Activated CD8-positive, alpha-beta memory T cell treated with anti-CD3 and anti-CD28 coated beads for 24 hours (primary cell): ENCODE results near the gene PRKAG2.
"Not testable (repeated sequence)": the region's sequence is repeated elsewhere in the genome, so short reads cannot be mapped to it uniquely, and the experiment has no call there.

Experiments
- DNase-seq: peaks from one replicate; pipeline ENCODE4 v3.0.0-alpha.2; 2020

Gene PRKAG2

DNA sequence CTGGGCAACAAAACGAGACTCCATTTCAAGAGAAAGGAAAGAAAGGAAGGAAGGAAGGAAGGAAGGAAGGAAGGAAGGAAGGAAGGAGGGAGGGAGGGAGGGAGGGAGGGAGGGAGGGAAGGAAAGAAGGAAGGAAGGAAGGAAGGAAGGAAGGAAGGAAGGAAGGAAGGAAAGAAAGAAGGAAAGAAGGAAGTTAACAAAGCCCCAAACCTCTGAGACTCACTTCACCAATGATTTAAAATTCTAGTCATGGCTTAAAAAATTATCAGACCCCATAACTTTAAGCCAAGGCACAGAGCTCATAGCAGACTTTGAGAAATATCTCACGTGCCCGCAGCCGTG is 94.7 kb downstream of the PRKAG2 start:
- DNase-seq = not testable (repeated sequence)

GRCh38 chr7:151781161-151781845 is 95.6 kb downstream of the PRKAG2 start:
- DNase-seq = no peak

DNA sequence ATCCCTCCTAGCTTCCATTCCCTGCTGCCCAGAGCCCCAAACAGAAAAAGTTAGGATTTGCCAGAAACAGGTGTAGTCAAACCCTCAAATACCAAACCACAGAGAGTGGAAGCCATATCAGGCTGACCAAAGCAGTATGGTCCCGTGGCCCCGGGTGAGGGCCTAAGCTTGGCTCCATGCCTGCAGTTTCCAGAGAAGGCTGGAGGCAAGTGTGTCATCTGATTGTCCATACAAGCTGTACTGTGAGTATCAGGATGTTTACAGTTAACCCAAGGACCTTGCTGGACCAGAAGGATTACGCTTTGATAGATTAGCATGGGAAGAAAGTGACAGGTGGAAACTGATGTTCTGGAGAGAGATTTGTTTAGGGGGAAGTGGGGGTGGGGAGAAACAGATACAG is 96.3 kb downstream of the PRKAG2 start:
- no peak for DNase-seq

DNA sequence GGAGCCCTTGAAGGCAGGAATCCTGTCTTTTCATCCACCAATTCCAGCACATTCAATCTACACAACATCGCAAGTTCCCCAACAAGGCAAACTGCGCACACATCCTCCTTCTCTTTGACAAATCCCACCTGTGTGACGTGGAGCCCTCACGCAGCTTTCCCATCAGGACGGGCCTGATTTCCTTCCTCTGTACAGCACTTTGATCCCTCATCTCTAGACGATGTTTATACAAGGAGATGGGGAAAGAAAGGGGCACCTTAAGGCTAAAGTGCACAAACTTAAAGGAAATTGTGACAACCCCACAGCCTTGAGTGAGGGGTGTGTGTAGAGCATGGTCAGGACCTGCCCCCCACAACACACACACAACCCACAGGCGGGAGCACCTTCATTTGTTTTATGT is 97.2 kb downstream of the PRKAG2 start:
- DNase-seq = no peak

- no peak for DNase-seq
Observed at GRCh38 chr7:151779255-151779654, 97.7 kb downstream of the PRKAG2 start.

- DNase-seq = no peak
Observed at GRCh38 chr7:151777908-151778670, 98.8 kb downstream of the PRKAG2 start.

DNA sequence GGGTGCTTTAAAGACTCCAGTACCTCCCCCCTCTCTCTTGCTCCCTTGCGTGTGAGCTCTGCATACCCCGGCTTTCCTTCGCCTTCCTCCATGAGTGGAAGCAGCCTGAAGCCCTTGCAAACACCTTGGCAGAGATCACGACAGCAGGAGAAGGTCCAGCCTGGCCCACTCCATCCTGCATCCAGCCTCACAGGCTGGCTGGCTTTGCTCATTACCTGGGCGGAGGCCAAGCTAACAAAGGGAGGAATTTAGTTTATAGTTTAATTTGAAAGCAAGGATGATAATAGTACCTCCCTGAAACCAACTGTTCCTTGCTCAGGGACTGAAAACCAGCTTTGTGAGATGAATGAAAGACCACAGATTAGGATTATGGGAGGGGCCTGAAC is 99.4 kb downstream of the PRKAG2 start:
- no peak for DNase-seq

DNA sequence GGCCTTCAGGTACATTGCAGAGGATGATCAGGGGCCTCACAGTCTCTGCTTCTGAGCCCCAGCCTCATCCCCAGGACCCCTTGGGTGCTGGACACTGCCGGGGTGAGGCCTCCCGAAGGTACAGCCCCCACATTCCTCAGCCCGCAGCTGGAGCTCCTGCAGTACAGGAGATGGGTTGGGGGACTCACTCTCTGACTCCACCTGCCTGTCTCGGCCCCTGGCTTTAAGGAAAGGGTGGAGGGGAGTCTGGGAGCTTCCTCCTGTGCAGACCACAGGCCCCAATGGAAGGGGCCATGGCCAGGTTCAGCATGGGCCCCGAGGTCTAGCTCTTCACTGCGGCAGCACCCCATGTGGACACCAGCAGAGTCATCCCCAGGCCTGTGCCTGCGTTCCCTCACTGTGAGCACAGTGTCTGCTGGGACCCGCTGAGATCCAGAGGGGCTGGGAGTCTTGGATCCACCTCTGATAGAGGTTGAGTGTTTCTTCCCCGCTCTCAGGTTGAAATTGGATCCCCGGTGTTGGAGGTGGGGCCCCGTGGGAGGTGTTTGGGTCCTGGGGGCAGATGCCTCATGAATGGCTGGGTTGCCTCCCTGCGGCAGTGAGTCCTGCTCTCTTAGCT is 99.9 kb downstream of the PRKAG2 start:
- no peak for DNase-seq

DNA sequence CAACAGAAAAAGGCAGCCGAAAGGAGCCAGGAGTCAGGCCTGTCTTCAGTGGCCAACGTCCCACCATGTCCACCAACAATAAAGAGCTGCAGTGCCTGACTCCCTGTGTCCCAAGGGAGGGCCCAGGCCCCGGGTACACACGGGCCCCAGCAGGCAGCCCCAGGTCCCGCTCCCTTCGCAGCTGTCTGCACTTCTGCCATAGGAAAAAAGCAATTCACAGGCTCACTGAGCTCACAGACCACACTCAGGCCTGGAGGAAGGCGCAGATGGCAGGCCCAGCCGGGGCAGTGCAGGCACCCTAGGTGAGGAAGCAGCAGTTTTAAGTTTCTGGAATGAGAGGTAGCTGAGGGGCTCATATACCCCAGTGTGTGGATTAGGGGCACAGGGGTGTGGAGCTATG is 100.5 kb downstream of the PRKAG2 start:
- DNase-seq = no peak

DNA sequence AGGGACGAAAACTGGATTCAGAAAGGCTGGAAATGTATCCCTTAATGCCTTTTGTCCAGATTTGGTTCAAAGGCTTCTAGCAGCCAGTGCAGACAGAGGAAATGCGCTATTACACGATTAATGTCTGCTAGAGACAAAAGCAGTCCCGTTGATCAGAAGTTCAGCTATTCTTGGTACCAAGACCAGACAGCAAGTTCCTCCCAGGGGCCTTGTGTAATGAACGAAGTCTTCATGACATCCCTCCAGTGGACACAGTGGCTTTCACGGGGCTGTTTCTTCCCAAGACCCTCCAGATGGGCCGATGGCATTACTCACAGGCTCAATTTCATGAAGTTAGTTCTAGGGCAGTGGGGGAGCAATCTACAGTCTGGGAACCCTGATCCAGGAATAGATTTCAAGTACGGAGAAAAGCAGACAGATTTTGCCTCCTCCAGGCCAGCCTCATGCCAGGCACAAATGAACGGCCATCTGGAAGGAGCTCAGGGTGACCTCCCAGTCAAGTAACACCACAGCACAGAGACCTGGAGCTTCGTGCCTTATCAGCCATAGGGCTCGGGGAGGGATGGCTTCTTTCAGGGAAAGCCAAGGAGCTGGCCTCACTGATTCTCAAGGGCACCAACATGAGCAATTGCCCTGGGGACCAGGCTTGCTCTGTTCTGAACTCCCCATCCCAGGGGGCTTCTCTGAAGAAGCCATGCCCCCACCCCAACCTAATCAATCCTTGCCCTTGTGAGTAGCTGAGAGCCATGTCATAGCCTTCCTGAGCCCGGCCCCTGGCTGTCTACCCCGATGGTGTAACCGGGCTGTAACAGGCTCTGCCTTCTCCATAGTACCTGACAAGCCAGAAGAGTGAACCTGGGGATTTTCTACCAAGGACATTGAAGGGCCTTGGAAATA is 101.1 kb downstream of the PRKAG2 start:
- DNase-seq = no peak

DNA sequence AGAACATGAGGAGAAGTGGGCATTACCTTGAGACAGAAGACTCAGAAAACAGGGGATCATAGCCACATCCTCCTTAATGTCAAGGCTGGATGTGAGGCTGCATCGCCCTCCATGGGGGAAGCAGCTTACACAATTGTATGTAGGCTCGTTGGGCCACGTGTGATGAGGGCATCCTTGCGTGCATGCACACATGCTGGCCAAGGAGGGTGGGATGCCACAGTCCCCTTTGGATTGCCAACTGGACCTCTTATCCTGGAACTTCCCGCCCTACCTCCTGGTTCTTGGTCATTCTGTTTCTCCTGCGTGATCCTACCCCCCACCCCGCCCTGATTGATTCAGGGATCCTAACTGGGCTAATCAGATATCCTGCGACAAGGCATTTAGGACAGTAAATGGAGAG is 102.0 kb downstream of the PRKAG2 start:
- DNase-seq = no peak

DNA sequence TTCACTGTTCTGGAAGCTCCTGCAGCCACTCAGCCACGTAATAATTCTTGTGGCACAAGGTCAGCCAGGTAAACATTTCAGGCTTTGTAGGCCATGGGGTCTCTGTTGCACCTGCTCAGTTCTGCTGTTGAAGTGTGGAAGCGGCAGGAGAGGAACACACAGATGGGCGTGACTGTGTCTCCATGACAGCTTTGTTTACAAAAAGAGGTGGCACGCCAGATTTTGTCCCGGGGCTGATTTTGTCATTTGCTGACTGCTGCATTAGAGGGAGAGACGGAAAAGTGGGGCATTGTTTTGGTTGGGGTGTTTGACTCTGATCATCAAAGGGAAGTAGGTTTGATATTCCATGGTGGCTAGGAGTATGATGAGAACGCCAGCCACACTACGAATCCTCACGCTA is 103.1 kb downstream of the PRKAG2 start:
- no peak for DNase-seq

DNA sequence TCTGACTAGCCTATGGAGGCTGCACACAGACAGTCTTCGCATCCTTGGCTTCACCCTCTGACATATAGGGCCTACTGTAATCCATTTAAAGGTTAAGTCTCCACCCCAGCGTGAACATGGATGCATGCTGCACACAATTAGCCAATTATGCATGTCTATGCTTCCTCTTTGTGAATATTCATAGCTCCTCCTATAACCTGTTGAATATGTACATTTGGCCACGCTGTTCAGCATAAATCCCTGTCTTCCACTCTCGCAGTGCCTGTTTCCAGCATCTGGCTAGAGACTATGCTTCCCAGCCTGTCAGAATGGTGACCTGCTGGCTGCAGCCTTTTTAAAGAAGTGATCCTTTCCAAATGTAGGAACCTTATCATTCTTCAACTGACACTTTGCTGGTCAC is 106.7 kb downstream of the PRKAG2 start:
- no peak for DNase-seq

DNA sequence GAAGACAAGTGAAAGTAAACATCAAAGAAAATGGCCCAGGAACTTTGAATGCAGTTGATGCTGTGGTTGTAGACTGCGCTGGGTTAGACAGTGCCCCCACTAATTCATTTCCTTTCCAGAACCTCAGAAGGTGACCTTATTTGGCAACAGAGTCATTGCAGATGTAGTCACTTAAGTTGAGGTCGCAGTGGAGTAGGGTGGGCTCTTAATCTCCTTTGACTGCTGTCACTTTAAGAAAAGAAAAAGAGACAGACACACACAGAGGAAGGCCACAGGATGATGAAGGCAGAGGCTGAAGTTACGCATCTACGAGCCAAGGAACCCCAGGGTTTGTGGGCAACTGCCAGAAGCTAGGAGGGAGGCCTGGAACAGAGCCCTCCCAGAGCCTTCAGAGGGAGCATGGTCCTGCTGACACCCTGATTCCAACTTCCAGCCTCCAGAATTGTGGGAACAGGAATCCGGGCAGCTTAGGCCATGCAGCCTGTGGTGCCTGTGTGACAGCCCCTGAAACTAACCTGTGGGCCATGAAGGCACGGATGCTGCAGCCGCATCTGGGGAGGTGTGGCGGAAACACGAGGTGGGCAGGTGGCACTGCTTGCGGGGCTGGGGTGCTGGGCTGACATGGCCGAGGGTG is 107.6 kb downstream of the PRKAG2 start:
- peak; percentile 84 for DNase-seq

GRCh38 chr7:151768805-151769187 is 108.1 kb downstream of the PRKAG2 start:
- peak; percentile 71 for DNase-seq

DNA sequence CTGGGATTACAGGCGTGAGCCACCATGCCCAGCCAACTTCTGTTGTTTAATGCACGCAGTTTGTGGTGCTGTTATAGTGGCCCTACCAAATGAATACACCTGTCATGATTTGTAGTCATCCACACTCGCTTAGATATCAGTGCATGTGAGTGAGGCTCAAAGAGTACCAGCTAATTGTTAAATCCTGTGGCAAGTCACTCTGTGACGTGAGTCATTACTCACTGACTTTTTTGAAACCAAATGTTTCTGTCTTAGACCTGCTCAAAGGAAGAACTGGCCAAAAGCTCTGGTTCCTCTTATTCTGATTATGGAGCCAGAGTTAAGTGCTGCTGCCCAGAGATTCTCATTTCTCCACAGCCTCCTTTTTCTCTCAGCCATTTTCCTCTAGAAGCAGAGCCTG is 109.4 kb downstream of the PRKAG2 start:
- no peak for DNase-seq

GRCh38 chr7:151764056-151764920 is 112.6 kb downstream of the PRKAG2 start:
- DNase-seq = no peak

- DNase-seq = no peak
Observed at GRCh38 chr7:151763420-151763984, 113.4 kb downstream of the PRKAG2 start.

DNA sequence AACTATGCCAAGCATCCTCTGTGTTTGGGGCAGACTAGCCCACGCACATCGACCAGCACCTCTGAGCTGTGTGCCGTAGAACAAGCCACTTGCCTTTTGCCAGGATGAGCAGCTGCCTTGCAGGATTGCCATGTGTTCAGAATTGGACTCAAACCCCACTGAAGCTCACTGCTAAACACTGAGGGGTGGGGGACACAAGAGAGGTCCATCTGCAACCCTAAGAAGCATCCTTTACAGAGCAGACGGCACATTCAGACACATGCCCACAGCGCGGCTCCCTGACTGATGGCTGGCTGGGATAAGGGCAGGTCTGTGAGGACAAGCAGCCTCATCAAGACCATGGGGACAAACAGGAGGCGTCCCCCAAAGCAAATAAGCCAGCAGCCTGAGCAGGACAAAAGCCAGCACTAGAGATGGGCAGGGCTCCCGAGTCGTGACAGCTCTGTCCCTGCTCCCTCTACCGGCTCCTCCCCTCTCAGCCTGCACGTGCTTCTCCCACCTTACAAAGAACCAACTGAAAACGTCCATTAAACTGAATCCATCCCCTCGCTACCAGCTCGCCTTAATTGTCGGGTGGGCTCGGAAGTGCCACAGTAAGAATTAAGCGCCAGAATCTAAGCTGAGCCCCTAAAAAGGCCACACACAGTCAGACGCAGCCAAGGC is 114.2 kb downstream of the PRKAG2 start:
- no peak for DNase-seq

DNA sequence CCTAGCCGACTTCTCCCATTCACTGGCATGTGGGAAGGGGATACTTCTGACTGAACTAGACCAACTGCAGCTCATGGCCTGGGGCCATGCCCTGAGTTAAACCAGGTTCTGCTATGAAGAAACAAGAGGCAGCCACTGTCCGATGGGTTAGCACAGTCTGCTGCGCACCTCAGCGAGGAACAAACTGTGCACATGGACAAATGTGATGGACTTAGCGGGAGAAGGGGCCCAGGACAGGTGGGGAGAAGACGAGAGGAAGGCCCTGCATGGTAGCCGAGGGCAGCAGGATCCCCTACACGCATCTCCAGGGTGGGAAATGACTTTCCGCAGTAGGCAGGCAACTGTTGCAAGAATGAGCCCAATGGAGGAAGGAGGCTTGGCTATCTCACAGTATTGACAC is 115.0 kb downstream of the PRKAG2 start:
- DNase-seq = no peak

- DNase-seq = no peak
Observed at GRCh38 chr7:151761231-151761630, 115.7 kb downstream of the PRKAG2 start.
